ENCODE results near the gene AP2A2.

GRCh38 chr11:967995-968751 lies 42.5 kb downstream of the AP2A2 start:
- TF ChIP-seq EZH2 (IDR thresholded peaks at IDR 0.05) (no peak), FOXP2 (optimal IDR thresholded peaks at IDR 0.05; ENCODE audit: control extremely low read depth, extremely low read length, insufficient read depth) (no peak)

Measured in SK-N-MC (cell line).